ENCODE measurements around the gene LPIN2.

GRCh38 chr18:3059272-3059671, 46.3 kb upstream of the LPIN2 start:
- TF ChIP-seq, protein P1, sequence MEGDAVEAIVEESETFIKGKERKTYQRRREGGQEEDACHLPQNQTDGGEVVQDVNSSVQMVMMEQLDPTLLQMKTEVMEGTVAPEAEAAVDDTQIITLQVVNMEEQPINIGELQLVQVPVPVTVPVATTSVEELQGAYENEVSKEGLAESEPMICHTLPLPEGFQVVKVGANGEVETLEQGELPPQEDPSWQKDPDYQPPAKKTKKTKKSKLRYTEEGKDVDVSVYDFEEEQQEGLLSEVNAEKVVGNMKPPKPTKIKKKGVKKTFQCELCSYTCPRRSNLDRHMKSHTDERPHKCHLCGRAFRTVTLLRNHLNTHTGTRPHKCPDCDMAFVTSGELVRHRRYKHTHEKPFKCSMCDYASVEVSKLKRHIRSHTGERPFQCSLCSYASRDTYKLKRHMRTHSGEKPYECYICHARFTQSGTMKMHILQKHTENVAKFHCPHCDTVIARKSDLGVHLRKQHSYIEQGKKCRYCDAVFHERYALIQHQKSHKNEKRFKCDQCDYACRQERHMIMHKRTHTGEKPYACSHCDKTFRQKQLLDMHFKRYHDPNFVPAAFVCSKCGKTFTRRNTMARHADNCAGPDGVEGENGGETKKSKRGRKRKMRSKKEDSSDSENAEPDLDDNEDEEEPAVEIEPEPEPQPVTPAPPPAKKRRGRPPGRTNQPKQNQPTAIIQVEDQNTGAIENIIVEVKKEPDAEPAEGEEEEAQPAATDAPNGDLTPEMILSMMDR (optimal IDR thresholded peaks at IDR 0.05 in 1 of 3, IDR thresholded peaks at IDR 0.05 in 1 of 3, conservative IDR thresholded peaks at IDR 0.05 in 1 of 3; ENCODE audit: extremely low read depth in 1 of 3, insufficient read depth in 2 of 3, low read length in 3 of 3) = no peak
- TF ChIP-seq EZH2 (IDR thresholded peaks at IDR 0.05; ENCODE audit: low read length) = no peak

All from keratinocyte (primary cell).